NCI-H460 (cell line): ENCODE data around the gene KRT74. TPM values are rescaled to one million over a fixed set of nuclear protein-coding genes. Genes with fewer than 3 reads are reported as not detected.

Experiments
- DNase-seq: peaks from one replicate; pipeline ENCODE4 v3.0.0-alpha.2; 2016; ENCODE audit warnings: low read depth; ENCODE audit errors: extremely low read depth
- total RNA-seq: library from RNA; depleted of rRNA; stranded (reverse); fragments of >200 nt; shearing (Covaris generic); gene quantifications from 2 replicates; pipeline ENCODE4 v1.2.3, GENCODE V29; 2014

KRT74 gene
- total RNA-seq, 1 experiment from 2014 or later: not detected

- DNase-seq: no peak
These were observed 33.1 kb downstream of the KRT74 start for GRCh38 chr12:52540531-52540930.

- no peak for DNase-seq
These were observed 33.8 kb downstream of the KRT74 start for GRCh38 chr12:52539821-52540173.

GRCh38 chr12:52539083-52539820, 34.4 kb downstream of the KRT74 start:
- DNase-seq: no peak

GRCh38 chr12:52537101-52537500, 36.5 kb downstream of the KRT74 start:
- no peak for DNase-seq

- DNase-seq: no peak
These were observed 38.1 kb downstream of the KRT74 start for GRCh38 chr12:52535574-52535973.

GRCh38 chr12:52534482-52534881, 39.2 kb downstream of the KRT74 start:
- no peak for DNase-seq

GRCh38 chr12:52533686-52534470, 39.8 kb downstream of the KRT74 start:
- no peak for DNase-seq

- no peak for DNase-seq
These were observed 41.0 kb downstream of the KRT74 start for GRCh38 chr12:52532636-52533035.

- no peak for DNase-seq
These were observed 41.9 kb downstream of the KRT74 start for GRCh38 chr12:52531566-52532300.

- DNase-seq: no peak
These were observed 42.7 kb downstream of the KRT74 start for GRCh38 chr12:52530905-52531304.

GRCh38 chr12:52530366-52530765, 43.3 kb downstream of the KRT74 start:
- DNase-seq: no peak

- DNase-seq: no peak
These were observed 43.8 kb downstream of the KRT74 start for GRCh38 chr12:52529846-52530245.

- no peak for DNase-seq
These were observed 44.2 kb downstream of the KRT74 start for GRCh38 chr12:52529417-52529816.

- no peak for DNase-seq
These were observed 45.0 kb downstream of the KRT74 start for GRCh38 chr12:52528641-52529143.

GRCh38 chr12:52527121-52527800, 46.4 kb downstream of the KRT74 start:
- no peak for DNase-seq

- DNase-seq: no peak
These were observed 47.1 kb downstream of the KRT74 start for GRCh38 chr12:52526511-52526951.

GRCh38 chr12:52525661-52526499, 47.8 kb downstream of the KRT74 start:
- no peak for DNase-seq

- no peak for DNase-seq
These were observed 48.6 kb downstream of the KRT74 start for GRCh38 chr12:52524898-52525591.

- no peak for DNase-seq
These were observed 49.3 kb downstream of the KRT74 start for GRCh38 chr12:52524241-52524897.
